ENCODE results near the gene HAO2. TPM values are rescaled to one million over a fixed set of nuclear protein-coding genes. Genes with fewer than 3 reads are reported as not detected.

The HAO2 gene
- total and polyA plus RNA-seq, 5 donors from 2014 or later = not detected

DNA sequence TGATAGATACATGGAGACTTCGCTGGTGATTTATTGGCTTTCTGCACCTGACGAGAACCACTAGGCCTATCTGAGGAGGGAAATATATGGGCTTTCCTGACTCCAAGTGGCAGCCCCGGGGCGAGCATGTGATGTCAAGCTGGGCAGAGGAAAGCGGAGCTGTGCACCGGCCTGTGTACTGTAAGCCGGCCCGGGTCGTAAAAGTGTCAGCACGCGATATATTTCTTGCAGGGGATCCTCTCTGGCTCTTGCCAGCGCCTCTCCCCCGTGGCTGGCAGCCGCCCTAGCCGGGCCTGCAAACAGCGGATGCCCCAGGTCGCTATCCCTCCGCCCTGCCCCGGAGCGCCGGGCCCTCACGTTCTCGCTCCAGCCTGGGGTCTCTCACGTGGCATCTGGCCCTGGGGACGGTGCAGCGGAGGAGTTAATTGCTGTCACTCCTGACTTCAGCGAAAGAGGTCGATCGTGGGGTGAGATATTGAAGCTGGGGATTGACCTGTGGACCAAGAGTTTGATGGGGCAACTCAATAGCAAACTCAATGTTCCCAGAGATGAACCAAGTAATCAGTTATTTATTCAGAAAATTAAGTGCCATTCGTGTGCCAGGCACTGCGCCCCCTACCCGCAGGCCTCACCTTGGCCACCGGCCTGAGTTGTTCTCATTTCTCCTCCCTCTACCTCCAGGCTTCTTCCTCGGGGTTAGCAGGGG lies 41.0 kb upstream of the HAO2 start:
- no peaks in the 10 kb centered on the region for H3K9me3 ChIP-seq (ENCODE audit: control insufficient read depth in 2 of 2, low read length in 2 of 2)
- Mint-ChIP-seq H3K27ac (peak overlapping the region in 1 of 3 donors; percentile 88), H3K4me1 (peaks cover 0 to 18% (median 10%) of the 10 kb centered on the region in 4 donors), H3K4me3 (peak overlapping the region; percentile 70 to 92 (median 81)), H3K36me3 (no peaks in the 10 kb centered on the region), H3K27me3 (peaks cover 23% of the 10 kb centered on the region), H3K9me3 (peaks cover 0 to 2% (median 0%) of the 10 kb centered on the region in 7 donors)
- H3K27me3 ChIP-seq (ENCODE audit: control insufficient read depth, insufficient read depth, low read length) = peaks cover 8% of the 10 kb centered on the region
- H3K27ac ChIP-seq (ENCODE audit: insufficient read depth, low read length, poor library complexity, severe bottlenecking) = no peak overlapping the region
- H3K4me1 ChIP-seq (ENCODE audit: control insufficient read depth, insufficient read depth, low read length, poor library complexity, severe bottlenecking) = peaks cover 4% of the 10 kb centered on the region
- H3K4me3 ChIP-seq (ENCODE audit: low read depth, low read length) = peak overlapping the region; percentile 51
- DNase-seq = peak in 2 of 3 donors; percentile 6 to 34
- peak in 1 of 2 donors; percentile 38 for ATAC-seq (ENCODE audit: low read depth in 2 of 2)
- H3K36me3 ChIP-seq (ENCODE audit: control insufficient read depth, insufficient read depth, low read length) = no peaks in the 10 kb centered on the region

DNA sequence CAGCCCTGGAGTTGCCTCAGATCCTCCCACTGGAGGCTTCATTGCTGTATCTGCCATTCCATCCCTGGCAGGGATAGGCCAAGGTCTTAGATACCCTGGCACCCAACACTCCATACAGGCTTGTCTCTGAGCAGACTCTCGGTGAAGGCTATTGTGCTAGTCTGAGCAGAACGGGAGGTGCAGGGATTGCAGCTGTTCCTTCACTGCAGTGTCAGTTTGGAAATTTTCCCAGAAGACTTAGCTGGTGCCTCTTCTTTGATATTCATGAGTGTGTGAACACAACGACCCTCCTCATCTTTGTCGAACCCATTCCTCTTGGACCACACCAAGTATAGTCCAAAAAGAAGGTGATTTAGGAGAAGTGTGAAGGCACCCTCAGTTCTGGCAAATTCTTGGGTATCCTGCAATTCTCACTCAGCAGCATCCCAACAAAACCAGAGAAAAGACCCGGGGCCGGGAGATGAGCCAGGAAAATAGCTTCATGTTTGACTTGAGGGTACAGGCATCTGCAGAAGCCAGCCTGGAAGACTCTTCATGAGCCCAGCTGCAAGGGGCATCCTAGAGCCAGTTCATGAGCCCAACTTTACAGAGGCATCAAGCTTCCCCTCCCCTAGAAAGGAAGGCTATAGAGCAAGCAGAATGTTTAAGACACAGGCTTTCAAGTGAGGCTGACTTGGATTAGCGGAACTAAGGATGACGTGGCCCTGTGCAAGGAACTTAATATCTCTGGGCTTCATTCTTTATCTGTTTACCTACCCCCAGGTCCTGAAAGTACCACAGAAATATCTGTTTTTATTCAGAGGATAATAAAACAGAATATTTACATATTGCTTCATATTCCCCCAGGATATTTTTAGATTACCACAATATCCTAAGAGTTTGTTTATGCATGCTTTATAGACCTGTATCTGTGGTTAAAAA lies 38.8 kb upstream of the HAO2 start:
- peaks cover 0 to 2% (median 0%) of the 10 kb centered on the region in 7 donors for H3K9me3 Mint-ChIP-seq
- H3K9me3 ChIP-seq (ENCODE audit: control insufficient read depth in 2 of 2, low read length in 2 of 2) = no peaks in the 10 kb centered on the region
- peaks cover 8% of the 10 kb centered on the region for H3K27me3 ChIP-seq (ENCODE audit: control insufficient read depth, insufficient read depth, low read length)

DNA sequence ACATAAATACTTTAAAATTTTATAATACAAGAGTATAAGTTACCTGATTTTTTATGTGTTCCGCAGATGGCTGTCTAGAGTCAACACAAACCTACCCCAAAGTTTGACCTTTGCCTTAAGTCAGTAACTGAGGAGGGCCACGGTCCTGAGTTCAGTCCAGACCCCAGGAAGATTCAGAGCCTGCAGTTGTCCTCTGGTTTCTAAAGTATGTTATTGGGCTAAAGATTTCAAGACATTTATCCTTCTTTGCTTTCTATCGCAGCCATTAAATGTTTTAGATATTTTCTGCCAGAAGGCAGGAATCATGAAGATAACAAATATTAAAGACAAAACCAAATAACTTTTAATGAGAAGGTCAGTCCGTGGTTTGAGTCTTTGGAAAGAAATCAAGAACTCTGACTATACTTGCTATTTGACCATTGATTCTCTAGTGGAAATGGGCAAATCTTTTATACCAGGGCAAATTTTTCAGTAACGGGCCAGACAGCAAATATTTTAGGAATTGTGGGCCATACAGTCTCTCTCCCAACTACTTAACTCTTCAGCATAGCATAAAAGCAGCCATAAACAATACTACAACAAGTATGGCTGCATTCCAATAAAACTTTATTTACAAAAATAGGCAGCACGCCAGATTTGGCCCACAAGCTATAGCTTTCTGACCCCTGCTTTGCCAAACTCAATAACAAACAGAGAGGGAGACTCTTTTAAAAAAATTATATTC lies 38.0 kb upstream of the HAO2 start:
- H3K4me1 ChIP-seq (ENCODE audit: control insufficient read depth, insufficient read depth, low read length, poor library complexity, severe bottlenecking) = peaks cover 4% of the 10 kb centered on the region
- H3K9me3 Mint-ChIP-seq = peaks cover 0 to 2% (median 0%) of the 10 kb centered on the region in 7 donors
- ATAC-seq (ENCODE audit: low read depth in 2 of 2) (no peak), DNase-seq (no peak)
- H3K4me3 Mint-ChIP-seq = no peak overlapping the region
- H3K4me1 Mint-ChIP-seq = peaks cover 0 to 18% (median 8%) of the 10 kb centered on the region in 4 donors
- H3K27ac ChIP-seq (ENCODE audit: insufficient read depth, low read length, poor library complexity, severe bottlenecking) = no peak overlapping the region
- no peaks in the 10 kb centered on the region for H3K9me3 ChIP-seq (ENCODE audit: control insufficient read depth in 2 of 2, low read length in 2 of 2)
- H3K4me3 ChIP-seq (ENCODE audit: low read depth, low read length) = no peak overlapping the region
- H3K27ac Mint-ChIP-seq = no peak overlapping the region
- no peaks in the 10 kb centered on the region for H3K36me3 ChIP-seq (ENCODE audit: control insufficient read depth, insufficient read depth, low read length)
- no peaks in the 10 kb centered on the region for H3K36me3 Mint-ChIP-seq
- H3K27me3 Mint-ChIP-seq = peaks cover 24% of the 10 kb centered on the region
- peaks cover 6% of the 10 kb centered on the region for H3K27me3 ChIP-seq (ENCODE audit: control insufficient read depth, insufficient read depth, low read length)

More for the DNA sequence above, 38.8 kb upstream of the HAO2 start:
- DNase-seq (no peak), ATAC-seq (ENCODE audit: low read depth in 2 of 2) (no peak)
- H3K36me3 Mint-ChIP-seq = no peaks in the 10 kb centered on the region
- H3K4me1 Mint-ChIP-seq = peaks cover 0 to 18% (median 8%) of the 10 kb centered on the region in 4 donors
- Histone ChIP-seq H3K36me3 (ENCODE audit: control insufficient read depth, insufficient read depth, low read length) (no peaks in the 10 kb centered on the region), H3K27ac (ENCODE audit: insufficient read depth, low read length, poor library complexity, severe bottlenecking) (no peak overlapping the region), H3K4me3 (ENCODE audit: low read depth, low read length) (no peak overlapping the region), H3K4me1 (ENCODE audit: control insufficient read depth, insufficient read depth, low read length, poor library complexity, severe bottlenecking) (peaks cover 4% of the 10 kb centered on the region)
- H3K4me3 Mint-ChIP-seq = no peak overlapping the region
- H3K27me3 Mint-ChIP-seq = peaks cover 24% of the 10 kb centered on the region
- no peak overlapping the region for H3K27ac Mint-ChIP-seq

DNA sequence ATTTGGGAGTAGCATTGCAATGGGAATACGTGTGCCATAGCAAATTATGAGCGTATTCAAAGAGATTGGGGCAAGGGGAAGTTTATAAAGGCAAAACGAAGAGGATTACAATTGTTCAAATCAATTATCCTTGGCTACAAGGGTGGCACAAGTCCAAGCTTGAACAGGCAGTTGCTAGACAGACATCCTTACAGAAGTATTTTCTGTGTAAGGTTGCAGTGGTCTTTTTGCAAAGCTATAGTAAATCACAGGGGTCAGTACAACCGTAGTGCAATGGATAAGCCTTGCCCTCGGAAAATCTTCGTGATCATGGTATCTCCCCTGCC lies 37.4 kb upstream of the HAO2 start:
- peaks cover 19% of the 10 kb centered on the region for H3K27me3 Mint-ChIP-seq
- H3K36me3 ChIP-seq (ENCODE audit: control insufficient read depth, insufficient read depth, low read length) = no peaks in the 10 kb centered on the region
- H3K4me3 ChIP-seq (ENCODE audit: low read depth, low read length) = no peak overlapping the region
- no peaks in the 10 kb centered on the region for H3K9me3 ChIP-seq (ENCODE audit: control insufficient read depth in 2 of 2, low read length in 2 of 2)
- DNase-seq (no peak), ATAC-seq (ENCODE audit: low read depth in 2 of 2) (no peak)
- H3K9me3 Mint-ChIP-seq = peaks cover 0 to 2% (median 0%) of the 10 kb centered on the region in 7 donors
- no peaks in the 10 kb centered on the region for H3K36me3 Mint-ChIP-seq
- no peak overlapping the region for H3K4me3 Mint-ChIP-seq
- peaks cover 4% of the 10 kb centered on the region for H3K4me1 ChIP-seq (ENCODE audit: control insufficient read depth, insufficient read depth, low read length, poor library complexity, severe bottlenecking)
- H3K27ac ChIP-seq (ENCODE audit: insufficient read depth, low read length, poor library complexity, severe bottlenecking) = no peak overlapping the region
- no peak overlapping the region for H3K27ac Mint-ChIP-seq
- H3K27me3 ChIP-seq (ENCODE audit: control insufficient read depth, insufficient read depth, low read length) = peaks cover 1% of the 10 kb centered on the region
- H3K4me1 Mint-ChIP-seq = peaks cover 0 to 18% (median 8%) of the 10 kb centered on the region in 4 donors

DNA sequence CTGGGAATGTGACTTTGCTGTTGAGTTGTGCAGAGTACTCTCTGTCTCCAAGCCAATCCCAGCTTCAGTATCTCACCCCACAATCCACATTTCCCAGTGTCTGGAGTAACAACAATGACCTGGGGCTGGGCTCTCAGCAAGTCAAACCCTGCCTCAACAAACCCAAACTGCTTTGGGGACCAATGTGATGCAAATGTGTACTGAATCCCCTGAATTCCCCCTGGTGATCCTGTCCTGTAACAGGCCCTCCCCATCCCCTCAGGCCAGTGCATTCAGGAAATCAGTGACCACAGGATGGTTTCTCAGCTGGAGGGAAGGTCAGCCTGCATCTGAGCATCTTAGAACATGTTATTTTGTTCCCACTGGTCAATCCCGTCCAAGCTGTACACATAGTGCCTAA lies 36.7 kb upstream of the HAO2 start:
- ATAC-seq (ENCODE audit: low read depth in 2 of 2) = no peak

DNA sequence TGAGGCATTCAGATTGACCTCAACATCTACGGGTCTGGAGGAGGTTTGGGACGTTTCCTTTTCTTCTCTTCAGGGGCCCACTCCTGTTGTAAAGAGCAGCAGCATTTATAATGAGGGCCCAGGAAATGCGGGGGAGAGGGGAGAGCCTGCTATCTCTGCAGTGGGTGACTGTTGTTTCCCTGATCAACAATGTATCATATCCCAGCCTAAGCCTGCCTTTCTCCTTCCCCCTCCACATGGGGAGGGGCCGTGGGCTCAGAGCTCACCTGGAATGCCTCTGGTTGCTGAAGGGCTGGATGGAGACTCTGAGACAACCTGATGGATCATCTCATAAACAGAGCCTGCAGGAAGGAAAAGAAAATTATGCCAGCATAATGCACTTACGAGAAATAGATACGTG lies 36.0 kb upstream of the HAO2 start:
- H3K27ac Mint-ChIP-seq = no peak overlapping the region

More for the DNA sequence above, 36.7 kb upstream of the HAO2 start:
- Mint-ChIP-seq H3K4me3 (no peak overlapping the region), H3K36me3 (no peaks in the 10 kb centered on the region), H3K9me3 (peaks cover 0 to 2% (median 0%) of the 10 kb centered on the region in 7 donors), H3K4me1 (peaks cover 0 to 11% (median 8%) of the 10 kb centered on the region in 4 donors), H3K27me3 (peaks cover 18% of the 10 kb centered on the region), H3K27ac (no peak overlapping the region)
- Histone ChIP-seq H3K36me3 (ENCODE audit: control insufficient read depth, insufficient read depth, low read length) (no peaks in the 10 kb centered on the region), H3K4me3 (ENCODE audit: low read depth, low read length) (no peak overlapping the region), H3K27me3 (ENCODE audit: control insufficient read depth, insufficient read depth, low read length) (peaks cover 1% of the 10 kb centered on the region), H3K27ac (ENCODE audit: insufficient read depth, low read length, poor library complexity, severe bottlenecking) (no peak overlapping the region), H3K9me3 (ENCODE audit: control insufficient read depth in 2 of 2, low read length in 2 of 2) (no peaks in the 10 kb centered on the region), H3K4me1 (ENCODE audit: control insufficient read depth, insufficient read depth, low read length, poor library complexity, severe bottlenecking) (peaks cover 4% of the 10 kb centered on the region)
- no peak for DNase-seq

DNA sequence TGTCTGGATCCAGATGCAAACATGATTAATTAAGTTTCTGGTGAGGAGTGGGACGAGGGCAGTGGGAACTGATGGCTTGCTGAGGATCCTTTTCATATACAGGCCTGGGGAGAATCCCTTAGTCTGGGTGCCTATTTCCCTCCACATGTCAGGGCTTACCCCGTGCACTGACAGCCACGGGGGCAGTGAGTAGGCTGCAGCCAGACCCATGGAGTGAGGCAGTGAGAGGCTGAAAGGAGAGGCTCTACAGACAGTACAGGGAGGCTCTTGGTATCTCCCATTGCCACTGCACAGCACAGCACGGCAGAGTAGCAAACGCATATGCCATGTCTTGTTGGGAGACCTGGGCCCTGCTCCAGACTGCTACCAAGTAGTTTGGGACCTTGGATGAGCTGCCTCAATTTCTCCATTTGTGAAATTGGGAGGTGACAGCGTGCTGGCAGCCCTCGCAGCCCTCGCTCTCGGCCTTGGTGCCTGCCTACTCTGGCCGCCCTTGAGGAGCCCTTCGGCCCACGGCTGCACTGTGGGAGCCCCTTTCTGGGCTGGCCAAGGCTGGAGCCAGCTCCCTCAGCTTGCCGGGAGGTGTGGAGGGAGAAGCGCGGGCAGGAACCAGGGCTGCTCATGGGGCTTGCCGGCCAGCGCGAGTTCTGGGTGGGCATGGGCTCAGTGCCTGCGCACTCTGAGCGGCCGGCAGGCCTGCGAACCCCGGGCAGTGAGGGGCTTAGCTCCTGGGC lies 35.3 kb upstream of the HAO2 start:
- no peak overlapping the region for H3K27ac ChIP-seq (ENCODE audit: insufficient read depth, low read length, poor library complexity, severe bottlenecking)
- H3K36me3 Mint-ChIP-seq = no peaks in the 10 kb centered on the region

More for the DNA sequence above, 36.0 kb upstream of the HAO2 start:
- Histone ChIP-seq H3K36me3 (ENCODE audit: control insufficient read depth, insufficient read depth, low read length) (no peaks in the 10 kb centered on the region), H3K4me3 (ENCODE audit: low read depth, low read length) (no peak overlapping the region), H3K4me1 (ENCODE audit: control insufficient read depth, insufficient read depth, low read length, poor library complexity, severe bottlenecking) (peaks cover 2% of the 10 kb centered on the region), H3K27ac (ENCODE audit: insufficient read depth, low read length, poor library complexity, severe bottlenecking) (no peak overlapping the region), H3K9me3 (ENCODE audit: control insufficient read depth in 2 of 2, low read length in 2 of 2) (no peaks in the 10 kb centered on the region), H3K27me3 (ENCODE audit: control insufficient read depth, insufficient read depth, low read length) (peaks cover 1% of the 10 kb centered on the region)
- Mint-ChIP-seq H3K4me1 (peaks cover 0 to 6% (median 5%) of the 10 kb centered on the region in 4 donors), H3K27me3 (peaks cover 14% of the 10 kb centered on the region), H3K4me3 (no peak overlapping the region), H3K36me3 (no peaks in the 10 kb centered on the region), H3K9me3 (no peaks in the 10 kb centered on the region)
- no peak for DNase-seq
- no peak for ATAC-seq (ENCODE audit: low read depth in 2 of 2)

More for the DNA sequence above, 35.3 kb upstream of the HAO2 start:
- H3K9me3 ChIP-seq (ENCODE audit: control insufficient read depth in 2 of 2, low read length in 2 of 2) = no peaks in the 10 kb centered on the region
- peaks cover 11% of the 10 kb centered on the region for H3K27me3 Mint-ChIP-seq
- peaks cover 1% of the 10 kb centered on the region for H3K27me3 ChIP-seq (ENCODE audit: control insufficient read depth, insufficient read depth, low read length)
- DNase-seq (no peak), ATAC-seq (ENCODE audit: low read depth in 2 of 2) (no peak)
- H3K36me3 ChIP-seq (ENCODE audit: control insufficient read depth, insufficient read depth, low read length) = no peaks in the 10 kb centered on the region
- no peaks in the 10 kb centered on the region for H3K4me1 ChIP-seq (ENCODE audit: control insufficient read depth, insufficient read depth, low read length, poor library complexity, severe bottlenecking)
- no peaks in the 10 kb centered on the region for H3K9me3 Mint-ChIP-seq
- H3K27ac Mint-ChIP-seq = no peak overlapping the region
- H3K4me1 Mint-ChIP-seq = no peaks in the 10 kb centered on the region
- H3K4me3 ChIP-seq (ENCODE audit: low read depth, low read length) = no peak overlapping the region
- no peak overlapping the region for H3K4me3 Mint-ChIP-seq
